ENCODE data around the gene TIMM21. TPM values are rescaled to one million over a fixed set of nuclear protein-coding genes. Genes with fewer than 3 reads are reported as not detected.

Gene TIMM21
- total RNA-seq, 1 experiment from 2014 or later, result 46.0 TPM

DNA sequence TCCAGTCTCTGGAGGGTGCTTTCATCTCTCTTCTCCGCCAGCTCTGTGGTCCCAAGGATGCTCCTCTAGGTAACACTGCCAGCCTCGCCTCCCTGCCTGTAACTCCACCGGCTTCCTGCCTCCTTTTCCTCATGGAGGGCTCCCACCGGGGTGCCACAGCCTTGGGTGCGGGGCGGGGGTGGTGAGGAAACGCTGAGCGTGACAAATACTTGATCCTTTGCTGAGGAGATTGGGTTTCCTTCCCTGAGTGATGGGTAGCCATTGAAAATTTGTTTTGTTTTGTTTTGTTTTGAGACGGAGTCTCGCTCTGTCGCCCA lies 25.1 kb downstream of the TIMM21 start:
- H3K4me1 ChIP-seq (ENCODE audit: insufficient read depth, low read length), result no peaks in the 10 kb centered on the region
- H3K56ac ChIP-seq (ENCODE audit: insufficient read length, low read depth, low read length), result no peak overlapping the region
- no peaks in the 10 kb centered on the region for H3K79me1 ChIP-seq (ENCODE audit: insufficient read depth, low read depth, low read length, poor library complexity, severe bottlenecking)
- H4K8ac ChIP-seq (replicated peaks; ENCODE audit: insufficient read length, low read depth, low read length), result no peak overlapping the region
- Mint-ChIP-seq H3K27ac (no peak overlapping the region), H3K4me3 (no peak overlapping the region), H3K27me3 (ENCODE audit: low read depth) (peaks cover 18% of the 10 kb centered on the region), H3K4me1 (no peaks in the 10 kb centered on the region), H3K9me3 (no peaks in the 10 kb centered on the region), H3K36me3 (ENCODE audit: insufficient read depth in 1 of 3, low read depth in 3 of 3) (no peaks in the 10 kb centered on the region; a peak in 1 of 7 replicates)
- no peak overlapping the region for H2BK120ac ChIP-seq (ENCODE audit: low read depth, low read length, poor library complexity, severe bottlenecking)
- H3K9me3 ChIP-seq (ENCODE audit: control insufficient read depth, low read depth, low read length), result no peaks in the 10 kb centered on the region
- H3K18ac ChIP-seq (ENCODE audit: insufficient read length, low read depth, low read length), result no peak overlapping the region
- no peak overlapping the region for H3K4me2 ChIP-seq (ENCODE audit: insufficient read depth, insufficient read length, low read length)
- no peak overlapping the region for H2BK5ac ChIP-seq (ENCODE audit: insufficient read length, low read length)
- H3K23ac ChIP-seq (ENCODE audit: insufficient read length, low read depth, low read length), result no peak overlapping the region
- no peak overlapping the region for H2BK12ac ChIP-seq (ENCODE audit: insufficient read length, low read depth, low read length)
- no peak overlapping the region for H2BK20ac ChIP-seq (ENCODE audit: low read depth, low read length, poor library complexity, severe bottlenecking)
- no peak overlapping the region for H2AFZ ChIP-seq (ENCODE audit: low read length)
- no peak for TF ChIP-seq CTCF (conservative IDR thresholded peaks at IDR 0.05)
- H2BK15ac ChIP-seq (ENCODE audit: low read depth, low read length), result no peak overlapping the region
- H3K9ac ChIP-seq (ENCODE audit: extremely low read depth, insufficient read length, low read length), result no peak overlapping the region
- no peak overlapping the region for H4K5ac ChIP-seq (ENCODE audit: insufficient read length, low read depth, low read length)
- no peak overlapping the region for H3K27ac ChIP-seq (ENCODE audit: insufficient read length, low read depth, low read length)
- no peaks in the 10 kb centered on the region for H3K79me2 ChIP-seq (ENCODE audit: insufficient read depth, low read length)
- no peaks in the 10 kb centered on the region for H3K23me2 ChIP-seq (ENCODE audit: insufficient read length, low read depth, low read length, poor library complexity, severe bottlenecking)
- no peaks in the 10 kb centered on the region for H3K27me3 ChIP-seq (ENCODE audit: insufficient read depth, low read length)
- H3T11ph ChIP-seq (ENCODE audit: low read length), result no peak overlapping the region
- H3K14ac ChIP-seq (ENCODE audit: insufficient read depth, low read length), result no peak overlapping the region
- no peak overlapping the region for H4K91ac ChIP-seq (ENCODE audit: insufficient read length, low read depth, low read length)
- no peaks in the 10 kb centered on the region for H4K20me1 ChIP-seq (ENCODE audit: control insufficient read depth, insufficient read depth, insufficient read length)
- no peak overlapping the region for H3K4ac ChIP-seq (ENCODE audit: low read depth, low read length)
- H2AK5ac ChIP-seq (ENCODE audit: insufficient read length, low read length), result no peak overlapping the region
- WGBS (ENCODE audit: extremely low coverage, insufficient read length, low lambda C conversion rate), result no CpG with 5 or more reads among the region's 11 CpGs
- no peak for DNase-seq
